ENCODE results near the gene STARD3NL.
"Not testable (repeated sequence)": the region's sequence is repeated elsewhere in the genome, so short reads cannot be mapped to it uniquely, and the experiment has no call there.

DNA sequence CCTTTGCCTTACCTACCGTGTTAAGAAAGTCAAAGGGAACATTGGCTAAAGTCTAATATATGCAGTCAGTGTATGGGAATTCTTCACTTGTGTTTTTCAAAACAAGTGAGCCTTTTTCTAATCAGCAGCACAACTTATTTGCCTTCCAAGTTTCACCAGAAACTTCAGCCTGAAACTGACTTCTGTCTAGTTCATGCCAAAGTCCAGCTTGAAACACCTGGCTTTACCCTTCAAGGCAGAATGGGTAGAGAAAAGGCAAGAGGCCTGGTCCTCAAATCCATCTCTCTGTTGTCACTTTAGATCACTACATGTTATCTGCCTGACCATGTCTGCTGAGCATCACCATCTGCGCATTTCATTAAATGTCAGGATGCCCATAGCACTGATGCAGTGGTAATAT, 92.4 kb downstream of the STARD3NL start:
- not testable (repeated sequence) for TF ChIP-seq POLR2A, POLR2AphosphoS5 (IDR thresholded peaks at IDR 0.05; ENCODE audit: low read depth, low read length)

Measured in GM12892 (cell line).